B cell (primary cell): ENCODE data around the gene TMTC4.

Experiments used
- CTCF ChIP-seq: fragments of 200-600 bp; IDR thresholded peaks from one replicate; pipeline ENCODE4 v1.8.0; 2022; ENCODE audit warnings: antibody characterized with exemption, mild to moderate bottlenecking
- EZH2 ChIP-seq: IDR thresholded peaks from 2 replicates; pipeline ENCODE4 v1.6.1; 2012; ENCODE audit warnings: borderline replicate concordance, low read depth, mild to moderate bottlenecking, moderate library complexity, low read length; ENCODE audit not compliant: insufficient read depth, poor library complexity, severe bottlenecking

GRCh38 chr13:100589178-100589725 lies 85.3 kb downstream of the TMTC4 start:
- TF ChIP-seq EZH2 (no peak), CTCF (no peak)
